VCaP (cell line): Measurements from ENCODE around the gene SMARCD3.

Source experiments
- H3K27ac ChIP-seq: fragments of 450-650 bp; 2 replicates; pipeline ENCODE4 v1.5.1; 2017
- TF ChIP-seq, protein P1 (sequence below): fragments of 450-650 bp; conservative IDR thresholded peaks from 2 replicates; pipeline ENCODE4 v1.5.1; 2017; ENCODE audit warnings: mild to moderate bottlenecking, moderate library complexity

The SMARCD3 gene

DNA sequence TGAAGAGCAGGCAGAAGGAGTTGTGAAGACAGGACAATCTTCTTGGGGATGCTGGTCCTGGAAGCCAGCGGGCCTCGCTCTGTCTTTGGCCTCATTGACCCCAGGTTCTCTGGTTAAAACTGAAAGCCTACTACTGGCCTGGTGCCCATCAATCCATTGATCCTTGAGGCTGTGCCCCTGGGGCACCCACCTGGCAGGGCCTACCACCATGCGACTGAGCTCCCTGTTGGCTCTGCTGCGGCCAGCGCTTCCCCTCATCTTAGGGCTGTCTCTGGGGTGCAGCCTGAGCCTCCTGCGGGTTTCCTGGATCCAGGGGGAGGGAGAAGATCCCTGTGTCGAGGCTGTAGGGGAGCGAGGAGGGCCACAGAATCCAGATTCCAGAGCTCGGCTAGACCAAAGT lies 14.7 kb downstream of the SMARCD3 start:
- TF ChIP-seq, protein P1, sequence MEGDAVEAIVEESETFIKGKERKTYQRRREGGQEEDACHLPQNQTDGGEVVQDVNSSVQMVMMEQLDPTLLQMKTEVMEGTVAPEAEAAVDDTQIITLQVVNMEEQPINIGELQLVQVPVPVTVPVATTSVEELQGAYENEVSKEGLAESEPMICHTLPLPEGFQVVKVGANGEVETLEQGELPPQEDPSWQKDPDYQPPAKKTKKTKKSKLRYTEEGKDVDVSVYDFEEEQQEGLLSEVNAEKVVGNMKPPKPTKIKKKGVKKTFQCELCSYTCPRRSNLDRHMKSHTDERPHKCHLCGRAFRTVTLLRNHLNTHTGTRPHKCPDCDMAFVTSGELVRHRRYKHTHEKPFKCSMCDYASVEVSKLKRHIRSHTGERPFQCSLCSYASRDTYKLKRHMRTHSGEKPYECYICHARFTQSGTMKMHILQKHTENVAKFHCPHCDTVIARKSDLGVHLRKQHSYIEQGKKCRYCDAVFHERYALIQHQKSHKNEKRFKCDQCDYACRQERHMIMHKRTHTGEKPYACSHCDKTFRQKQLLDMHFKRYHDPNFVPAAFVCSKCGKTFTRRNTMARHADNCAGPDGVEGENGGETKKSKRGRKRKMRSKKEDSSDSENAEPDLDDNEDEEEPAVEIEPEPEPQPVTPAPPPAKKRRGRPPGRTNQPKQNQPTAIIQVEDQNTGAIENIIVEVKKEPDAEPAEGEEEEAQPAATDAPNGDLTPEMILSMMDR: no peak
- peak overlapping the region; percentile 93 for H3K27ac ChIP-seq

DNA sequence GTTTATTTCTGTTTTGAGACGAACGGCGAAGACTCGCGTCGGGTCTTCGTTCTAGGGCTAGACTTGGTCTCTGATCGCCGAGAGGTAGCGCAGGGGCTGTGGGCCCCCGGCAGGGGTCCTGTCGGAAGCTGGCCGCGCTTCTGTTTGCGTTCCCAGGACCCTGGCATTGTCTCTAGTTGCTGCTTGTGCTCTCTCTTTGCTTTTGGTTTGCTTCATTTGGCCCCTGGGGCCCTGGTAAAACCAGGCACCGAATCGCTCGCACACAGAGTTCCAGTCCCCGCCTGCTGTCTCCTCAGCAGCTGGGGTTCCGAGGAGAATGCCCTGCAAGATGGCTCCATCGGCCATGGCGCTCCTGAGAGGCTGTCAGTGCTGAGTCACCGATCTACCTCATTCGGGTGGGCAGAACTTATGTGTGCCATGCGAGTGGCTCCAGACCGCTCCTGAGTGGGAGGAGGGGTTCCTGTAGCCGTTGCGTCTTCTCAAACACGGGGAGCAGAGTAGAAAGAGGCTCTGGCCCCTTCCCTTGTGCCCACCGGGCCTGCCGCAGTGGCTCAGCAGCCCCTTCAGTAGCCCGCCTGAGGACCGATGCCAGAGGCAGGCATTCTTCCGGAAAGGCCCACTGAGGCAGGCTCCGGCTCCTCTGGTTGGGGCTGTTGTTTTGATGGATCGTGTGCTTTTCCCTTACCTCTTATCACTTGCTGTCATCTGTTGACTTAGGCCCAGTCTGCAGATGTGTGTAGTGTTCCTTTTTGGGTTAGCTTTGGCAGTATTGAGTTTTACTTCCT lies 15.4 kb downstream of the SMARCD3 start:
- TF ChIP-seq, protein P1: no peak

DNA sequence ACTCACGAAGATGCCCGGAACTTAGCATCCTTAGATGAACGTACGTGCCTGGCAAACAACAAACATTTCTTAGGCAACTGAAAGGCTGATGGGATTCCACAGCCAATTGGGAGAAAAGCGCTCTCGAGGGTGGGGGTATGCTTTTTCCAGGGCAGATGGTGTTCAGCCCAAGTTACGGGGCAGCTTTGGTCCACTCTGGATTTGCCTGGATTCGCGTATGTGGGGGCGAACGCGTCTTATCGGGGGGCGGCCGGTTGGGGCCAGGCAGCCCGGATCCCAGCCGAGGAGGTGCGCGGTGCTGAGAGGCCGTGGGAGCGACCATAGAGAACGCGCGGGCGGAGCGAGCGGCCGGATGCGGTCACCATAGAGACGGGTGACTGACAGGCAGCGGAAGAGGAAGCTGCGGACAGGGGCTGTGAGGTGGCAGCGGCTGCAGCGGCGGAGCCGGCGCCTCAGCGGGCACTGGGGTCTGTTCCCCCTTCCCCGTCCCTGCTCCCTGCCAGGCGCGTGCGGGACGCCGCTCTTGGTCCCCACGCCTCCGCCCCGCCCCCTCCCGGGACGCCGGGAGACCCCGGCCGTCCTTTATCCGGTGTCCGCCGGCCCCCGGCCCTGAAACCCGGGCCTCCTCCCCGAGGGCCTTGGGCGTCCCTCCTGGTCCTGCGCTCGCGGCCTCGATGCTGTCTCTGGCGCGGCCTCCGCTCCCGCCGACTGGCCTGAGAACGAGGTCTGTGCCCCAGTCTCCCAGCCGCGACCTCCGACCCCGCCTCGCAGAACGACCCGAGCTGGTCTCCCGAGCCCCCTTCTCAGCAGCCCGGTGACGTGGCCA lies 16.2 kb downstream of the SMARCD3 start, which contains the start of gene CHPF2:
TSS of gene CHPF2 (plus strand) at position 393 of the 826 bp plus-strand sequence. CDS start 1,529 bp downstream, outside the sequence.
- H3K27ac ChIP-seq: peak within 1 kb of the TSS; percentile 93
- TF ChIP-seq, protein P1: no peak

More for the DNA sequence above, 15.4 kb downstream of the SMARCD3 start:
- peak overlapping the region; percentile 93 for H3K27ac ChIP-seq

DNA sequence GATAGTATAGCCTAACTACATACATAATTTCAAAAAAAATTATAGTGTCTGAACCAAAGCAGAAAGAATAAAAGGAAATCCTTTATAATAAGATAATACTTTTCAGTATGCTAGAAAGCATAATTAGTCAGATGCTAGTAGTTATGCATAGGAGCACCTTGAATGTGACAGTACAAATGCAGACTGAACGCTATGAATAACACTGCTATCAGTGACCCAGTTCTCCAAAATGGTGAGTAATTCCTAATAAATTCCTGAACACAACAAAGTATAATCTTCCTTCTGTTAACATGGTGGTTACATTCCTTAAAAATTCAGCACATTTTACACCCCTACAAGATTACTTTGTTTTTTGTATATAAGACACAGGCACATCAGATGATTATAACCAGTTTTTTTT lies 17.4 kb downstream of the SMARCD3 start:
- peak overlapping the region; percentile 93 for H3K27ac ChIP-seq
- TF ChIP-seq, protein P1: no peak

DNA sequence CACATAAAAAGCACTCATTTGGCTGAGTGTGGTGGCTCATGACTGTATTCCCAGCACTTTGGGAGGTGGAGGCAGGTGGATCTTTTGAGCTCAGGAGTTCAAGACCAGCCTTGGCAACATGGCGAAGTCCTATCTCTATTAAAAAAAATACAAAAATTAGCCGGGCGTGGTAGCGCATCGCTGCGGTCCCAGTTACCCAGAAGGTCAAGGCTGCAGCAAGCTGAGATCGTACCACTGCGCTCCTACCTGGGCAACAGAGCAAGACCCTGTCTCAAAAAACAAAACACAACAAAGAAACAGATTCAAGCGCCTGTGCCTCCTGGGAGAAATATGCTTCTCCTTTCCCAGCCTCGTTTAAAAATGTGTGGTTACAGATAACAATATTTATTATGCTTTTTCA lies 19.2 kb downstream of the SMARCD3 start:
- H3K27ac ChIP-seq: no peak overlapping the region
- TF ChIP-seq, protein P1: no peak

DNA sequence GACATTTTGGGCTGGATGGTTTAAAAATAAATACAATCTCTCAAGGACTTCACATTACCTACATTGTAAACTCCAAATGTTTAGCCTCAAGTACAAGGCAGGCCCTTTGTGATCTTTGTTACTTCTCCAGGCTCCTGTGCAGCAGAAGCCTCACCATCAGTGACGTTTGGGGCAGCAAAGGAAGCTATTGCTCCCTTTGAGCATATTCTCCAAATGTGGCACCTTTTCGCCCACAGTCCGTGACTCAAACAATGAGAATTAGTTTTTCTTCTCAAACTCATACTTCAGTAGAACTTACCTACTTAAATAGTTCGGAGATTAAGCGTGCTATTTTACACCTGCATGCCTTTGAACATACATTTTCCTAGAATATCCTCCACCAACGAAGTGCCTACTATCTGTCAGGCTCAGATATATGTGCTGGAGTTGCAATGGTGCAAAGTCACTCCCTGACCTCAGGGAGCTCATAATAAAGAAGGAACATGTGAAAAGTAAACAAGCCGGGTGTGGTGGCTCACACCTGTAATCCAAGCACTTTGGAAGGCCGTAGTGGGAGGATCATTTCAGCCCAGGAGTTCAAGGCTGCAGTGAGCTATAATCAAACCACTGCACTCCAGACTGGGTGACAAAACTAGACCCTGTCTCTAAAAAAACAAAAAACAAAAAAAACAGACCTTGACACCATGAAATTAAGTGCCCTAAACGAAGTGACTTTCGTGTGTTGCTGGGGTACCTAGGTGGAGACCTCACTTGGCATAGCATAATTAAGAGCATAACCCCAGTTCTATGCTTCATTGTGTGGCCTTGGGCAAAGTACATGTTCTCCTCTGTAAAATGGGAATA lies 20.2 kb downstream of the SMARCD3 start:
- H3K27ac ChIP-seq: peak overlapping the region; percentile 84
- TF ChIP-seq, protein P1: no peak
